ENCODE measurements around the gene TRHDE.

Gene TRHDE

DNA sequence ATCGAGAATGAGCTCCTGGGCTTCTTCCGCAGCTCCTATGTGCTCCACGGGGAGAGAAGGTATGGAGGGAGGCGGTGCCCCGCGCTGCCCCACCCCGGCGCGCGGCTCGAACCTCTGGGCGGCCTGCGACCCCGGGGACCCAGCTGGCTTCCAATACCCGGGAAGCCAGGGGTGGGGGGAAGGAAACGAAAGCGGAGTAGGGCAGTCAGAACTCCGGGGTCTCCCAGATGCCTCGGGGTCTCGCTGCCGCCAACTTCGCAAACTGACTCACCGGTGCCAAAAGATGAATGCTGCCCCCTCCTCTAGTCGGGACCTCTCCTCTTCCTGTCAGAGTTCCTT, 1.3 kb downstream of the TRHDE start:
- H3K27ac ChIP-seq (replicated peaks) = no peak overlapping the region
- DNase-seq (ENCODE audit: low read depth in 1 of 2, low spot score in 1 of 2) = no peak
- peak overlapping the region; percentile 52 for H3K4me3 ChIP-seq (replicated peaks; ENCODE audit: insufficient read depth, low read length)
- peaks cover 47% of the 10 kb centered on the region for H3K27me3 ChIP-seq (ENCODE audit: insufficient read depth, poor library complexity, severe bottlenecking)
- TF ChIP-seq, protein P1, sequence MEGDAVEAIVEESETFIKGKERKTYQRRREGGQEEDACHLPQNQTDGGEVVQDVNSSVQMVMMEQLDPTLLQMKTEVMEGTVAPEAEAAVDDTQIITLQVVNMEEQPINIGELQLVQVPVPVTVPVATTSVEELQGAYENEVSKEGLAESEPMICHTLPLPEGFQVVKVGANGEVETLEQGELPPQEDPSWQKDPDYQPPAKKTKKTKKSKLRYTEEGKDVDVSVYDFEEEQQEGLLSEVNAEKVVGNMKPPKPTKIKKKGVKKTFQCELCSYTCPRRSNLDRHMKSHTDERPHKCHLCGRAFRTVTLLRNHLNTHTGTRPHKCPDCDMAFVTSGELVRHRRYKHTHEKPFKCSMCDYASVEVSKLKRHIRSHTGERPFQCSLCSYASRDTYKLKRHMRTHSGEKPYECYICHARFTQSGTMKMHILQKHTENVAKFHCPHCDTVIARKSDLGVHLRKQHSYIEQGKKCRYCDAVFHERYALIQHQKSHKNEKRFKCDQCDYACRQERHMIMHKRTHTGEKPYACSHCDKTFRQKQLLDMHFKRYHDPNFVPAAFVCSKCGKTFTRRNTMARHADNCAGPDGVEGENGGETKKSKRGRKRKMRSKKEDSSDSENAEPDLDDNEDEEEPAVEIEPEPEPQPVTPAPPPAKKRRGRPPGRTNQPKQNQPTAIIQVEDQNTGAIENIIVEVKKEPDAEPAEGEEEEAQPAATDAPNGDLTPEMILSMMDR (IDR thresholded peaks at IDR 0.05; ENCODE audit: insufficient read depth, low read length) = no peak
- TF ChIP-seq GABPA (IDR thresholded peaks at IDR 0.05; ENCODE audit: low read depth) = no peak
- TF ChIP-seq SPI1 (IDR thresholded peaks at IDR 0.05; ENCODE audit: borderline replicate concordance, low read depth) = no peak
- TF ChIP-seq POLR2AphosphoS5 (IDR thresholded peaks at IDR 0.05; ENCODE audit: low read depth) = no peak
- no peak for TF ChIP-seq REST (IDR thresholded peaks at IDR 0.05; ENCODE audit: insufficient replicate concordance, low read depth)

DNA sequence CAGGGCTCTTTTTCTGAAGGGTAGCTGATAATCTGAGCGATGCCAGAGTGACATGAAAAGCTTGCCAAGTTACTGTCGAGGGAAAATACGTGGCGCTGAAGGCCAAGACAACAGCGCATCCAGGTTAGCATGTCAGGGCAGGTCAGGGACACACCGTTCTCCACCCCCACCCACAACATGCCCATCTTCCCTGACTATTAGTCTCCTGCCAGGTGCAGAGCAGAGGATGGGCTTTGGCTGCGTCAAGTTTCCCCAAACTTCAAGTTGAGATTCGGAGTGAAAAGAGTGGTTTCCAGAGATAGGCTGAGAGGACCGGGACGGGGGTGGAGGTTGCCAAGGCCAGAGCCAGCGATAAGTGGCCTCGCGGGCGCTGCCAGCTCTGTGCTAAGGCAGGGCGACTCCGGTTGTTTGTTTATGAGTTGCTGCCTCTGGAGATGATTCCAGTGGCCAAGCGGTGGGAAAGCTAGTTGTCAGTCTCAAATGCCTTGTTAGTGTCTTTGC, 1.7 kb downstream of the TRHDE start:
- DNase-seq (ENCODE audit: low read depth in 1 of 2, low spot score in 1 of 2) = no peak
- TF ChIP-seq POLR2AphosphoS5 (IDR thresholded peaks at IDR 0.05; ENCODE audit: low read depth) (no peak), REST (IDR thresholded peaks at IDR 0.05; ENCODE audit: insufficient replicate concordance, low read depth) (no peak), SPI1 (IDR thresholded peaks at IDR 0.05; ENCODE audit: borderline replicate concordance, low read depth) (no peak), GABPA (IDR thresholded peaks at IDR 0.05; ENCODE audit: low read depth) (no peak)
- TF ChIP-seq, protein P1 (IDR thresholded peaks at IDR 0.05; ENCODE audit: insufficient read depth, low read length) = no peak
- peak overlapping the region; percentile 52 for H3K4me3 ChIP-seq (replicated peaks; ENCODE audit: insufficient read depth, low read length)
- H3K27ac ChIP-seq (replicated peaks) = no peak overlapping the region
- H3K27me3 ChIP-seq (ENCODE audit: insufficient read depth, poor library complexity, severe bottlenecking) = peaks cover 46% of the 10 kb centered on the region

GRCh38 chr12:72274931-72275330, 2.8 kb downstream of the TRHDE start:
- Histone ChIP-seq H3K27ac (replicated peaks) (no peak overlapping the region), H3K4me3 (replicated peaks; ENCODE audit: insufficient read depth, low read length) (no peak overlapping the region), H3K27me3 (ENCODE audit: insufficient read depth, poor library complexity, severe bottlenecking) (peaks cover 43% of the 10 kb centered on the region)
- no peak for TF ChIP-seq POLR2AphosphoS5 (IDR thresholded peaks at IDR 0.05; ENCODE audit: low read depth)
- TF ChIP-seq REST (IDR thresholded peaks at IDR 0.05; ENCODE audit: insufficient replicate concordance, low read depth) = no peak
- TF ChIP-seq SPI1 (IDR thresholded peaks at IDR 0.05; ENCODE audit: borderline replicate concordance, low read depth) = no peak
- TF ChIP-seq GABPA (IDR thresholded peaks at IDR 0.05; ENCODE audit: low read depth) = no peak
- TF ChIP-seq, protein P1 (IDR thresholded peaks at IDR 0.05; ENCODE audit: insufficient read depth, low read length) = no peak
- peak in 1 of 2 experiments; percentile 40 for DNase-seq (ENCODE audit: low read depth in 1 of 2, low spot score in 1 of 2)

All from HL-60 (cell line).